ENCODE measurements around the gene MYO1C.
"Not testable (repeated sequence)": the region's sequence is repeated elsewhere in the genome, so short reads cannot be mapped to it uniquely, and the experiment has no call there.

MYO1C gene

GRCh38 chr17:1455797-1456599 lies 36.5 kb downstream of the MYO1C start, which contains the start of gene CRK:
TSS of gene CRK (minus strand) at chr17:1456232. CDS start at chr17:1456117, 115 bp downstream.
- peak; percentile 83 for DNase-seq

GRCh38 chr17:1455291-1455796 lies 37.1 kb downstream of the MYO1C start:
- DNase-seq = peak; percentile 15

GRCh38 chr17:1454541-1454940 lies 37.9 kb downstream of the MYO1C start:
- no peak for DNase-seq

- not testable (repeated sequence) for DNase-seq
Measured at GRCh38 chr17:1453694-1454093, 38.8 kb downstream of the MYO1C start.

GRCh38 chr17:1452836-1453235 lies 39.6 kb downstream of the MYO1C start:
- no peak for DNase-seq

- DNase-seq = not testable (repeated sequence)
Measured at GRCh38 chr17:1450261-1450660, 42.2 kb downstream of the MYO1C start.

GRCh38 chr17:1449412-1449967 lies 43.0 kb downstream of the MYO1C start:
- DNase-seq = no peak

GRCh38 chr17:1447052-1447451 lies 45.4 kb downstream of the MYO1C start:
- DNase-seq = no peak

- no peak for DNase-seq
Measured at GRCh38 chr17:1446201-1446600, 46.3 kb downstream of the MYO1C start.

GRCh38 chr17:1445695-1446094 lies 46.8 kb downstream of the MYO1C start:
- not testable (repeated sequence) for DNase-seq

- not testable (repeated sequence) for DNase-seq
Measured at GRCh38 chr17:1442721-1443120, 49.8 kb downstream of the MYO1C start.

GRCh38 chr17:1442187-1442586 lies 50.3 kb downstream of the MYO1C start:
- DNase-seq = no peak

- DNase-seq = no peak
Measured at GRCh38 chr17:1440921-1441320, 51.6 kb downstream of the MYO1C start.

GRCh38 chr17:1438593-1439083 lies 53.8 kb downstream of the MYO1C start:
- no peak for DNase-seq

GRCh38 chr17:1435326-1435725 lies 57.2 kb downstream of the MYO1C start:
- DNase-seq = no peak

- DNase-seq = no peak
Measured at GRCh38 chr17:1434150-1434549, 58.3 kb downstream of the MYO1C start.

GRCh38 chr17:1431631-1432104 lies 60.8 kb downstream of the MYO1C start:
- no peak for DNase-seq

GRCh38 chr17:1423456-1424135 lies 68.9 kb downstream of the MYO1C start:
- no peak for DNase-seq

GRCh38 chr17:1422885-1423284 lies 69.6 kb downstream of the MYO1C start:
- DNase-seq = no peak

- no peak for DNase-seq
Measured at GRCh38 chr17:1421470-1421869, 71.0 kb downstream of the MYO1C start.

GRCh38 chr17:1420981-1421380 lies 71.5 kb downstream of the MYO1C start:
- no peak for DNase-seq

- no peak for DNase-seq
Measured at GRCh38 chr17:1420163-1420562, 72.3 kb downstream of the MYO1C start.

- not testable (repeated sequence) for DNase-seq
Measured at GRCh38 chr17:1418476-1418875, 74.0 kb downstream of the MYO1C start.
